Adrenal gland (tissue), 5 donors: ENCODE results near the gene CACNA1G.

Experiments used
- POLR2A ChIP-seq, 2 donors: fragments of 450-650 bp; IDR thresholded peaks; one replicate each; pipeline ENCODE4 v1.6.1; 2017; ENCODE audit warnings: antibody characterized with exemption in 2 of 2, mild to moderate bottlenecking in 2 of 2, moderate library complexity in 1 of 2
- TF ChIP-seq, protein P1 (sequence below), 6 experiments: fragments of 450-650 bp in 4 of 6; fragments of 200-600 bp in 2 of 6; sonication (generic) in 1 of 6; IDR thresholded peaks; 1 replicate in 5 of 6; 2 replicates in 1 of 6; pipeline versions ENCODE4 v1.5.1 to v1.8.0; 2016 to 2021; ENCODE audit warnings: antibody characterized with exemption in 6 of 6, mild to moderate bottlenecking in 2 of 6, moderate library complexity in 1 of 6
- donor health status: DM: no; HTN: no; CAD: no.

DNA sequence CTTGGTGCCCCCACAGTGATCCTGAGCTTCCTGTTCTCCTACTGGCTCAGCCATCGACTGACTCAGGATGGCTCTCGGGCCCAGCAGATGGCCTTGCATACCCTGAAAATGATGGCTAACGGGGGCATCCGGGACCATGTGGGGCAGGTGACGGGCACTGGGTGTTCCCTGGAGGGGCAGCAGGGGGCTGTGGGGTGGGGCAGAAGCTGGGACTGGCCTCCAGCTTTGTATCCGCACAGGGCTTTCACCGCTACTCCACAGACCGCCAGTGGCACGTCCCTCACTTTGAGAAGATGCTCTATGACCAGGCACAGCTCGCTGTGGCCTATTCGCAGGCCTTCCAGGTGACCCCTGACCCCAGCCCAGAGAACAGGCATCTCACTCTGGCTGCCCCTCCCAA is 10.5 kb upstream of the CACNA1G start:
- TF ChIP-seq, protein P1, sequence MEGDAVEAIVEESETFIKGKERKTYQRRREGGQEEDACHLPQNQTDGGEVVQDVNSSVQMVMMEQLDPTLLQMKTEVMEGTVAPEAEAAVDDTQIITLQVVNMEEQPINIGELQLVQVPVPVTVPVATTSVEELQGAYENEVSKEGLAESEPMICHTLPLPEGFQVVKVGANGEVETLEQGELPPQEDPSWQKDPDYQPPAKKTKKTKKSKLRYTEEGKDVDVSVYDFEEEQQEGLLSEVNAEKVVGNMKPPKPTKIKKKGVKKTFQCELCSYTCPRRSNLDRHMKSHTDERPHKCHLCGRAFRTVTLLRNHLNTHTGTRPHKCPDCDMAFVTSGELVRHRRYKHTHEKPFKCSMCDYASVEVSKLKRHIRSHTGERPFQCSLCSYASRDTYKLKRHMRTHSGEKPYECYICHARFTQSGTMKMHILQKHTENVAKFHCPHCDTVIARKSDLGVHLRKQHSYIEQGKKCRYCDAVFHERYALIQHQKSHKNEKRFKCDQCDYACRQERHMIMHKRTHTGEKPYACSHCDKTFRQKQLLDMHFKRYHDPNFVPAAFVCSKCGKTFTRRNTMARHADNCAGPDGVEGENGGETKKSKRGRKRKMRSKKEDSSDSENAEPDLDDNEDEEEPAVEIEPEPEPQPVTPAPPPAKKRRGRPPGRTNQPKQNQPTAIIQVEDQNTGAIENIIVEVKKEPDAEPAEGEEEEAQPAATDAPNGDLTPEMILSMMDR (IDR thresholded peaks at IDR 0.05): no peak
- no peak for TF ChIP-seq POLR2A (IDR thresholded peaks at IDR 0.05)
